HEK293 (cell line): ENCODE data around the gene TSGA10IP.

Source experiments
- CTCF ChIA-PET: fragments of 350-600 bp; formaldehyde crosslinking; extraction: SDS; loops from one replicate; lab custom pipeline; 2021; ENCODE audit warnings: antibody characterized with exemption; lab: Yijun Ruan, JAX
- POLR2A ChIA-PET: fragments of 300-600 bp; formaldehyde crosslinking; extraction: SDS; loops from one replicate; lab custom pipeline; 2020; ENCODE audit warnings: antibody characterized with exemption, inconsistent platforms; lab: Yijun Ruan, JAX
- H3K27ac ChIP-seq: fragments of 200-500 bp; sonication (Bioruptor generic); 2 replicates; pipeline ENCODE4 v1.5.1; 2014; ENCODE audit warnings: low read depth, low read length, control low read depth, inconsistent platforms; ENCODE audit errors: extremely low read depth
- H3K36me3 ChIP-seq, 2 experiments: fragments of 200-500 bp in 1 of 2; sonication (Bioruptor generic) in 1 of 2; 1 replicate in 1 of 2; 2 replicates in 1 of 2; pipeline ENCODE4 v1.5.1; 2014 to 2017; ENCODE audit warnings: inconsistent platforms in 2 of 2, low read length in 2 of 2; ENCODE audit not compliant: control insufficient read depth in 2 of 2, insufficient read depth in 1 of 2
- H3K4me1 ChIP-seq: fragments of 200-500 bp; sonication (Bioruptor generic); 2 replicates; pipeline ENCODE4 v1.5.1; 2014; ENCODE audit warnings: mild to moderate bottlenecking, low read length, inconsistent platforms; ENCODE audit not compliant: control insufficient read depth, insufficient read depth
- H3K4me3 ChIP-seq: 2 replicates; pipeline ENCODE4 v1.5.1; 2011; ENCODE audit warnings: low read depth, mild to moderate bottlenecking, control low read depth, low read length, moderate library complexity
- H3K9me3 ChIP-seq: fragments of 200-500 bp; sonication (Bioruptor generic); 2 replicates; pipeline ENCODE4 v1.5.1; 2014; ENCODE audit warnings: low read depth, low read length, inconsistent platforms; ENCODE audit not compliant: control insufficient read depth, insufficient read depth
- GFI1B ChIP-seq: fragments of 450-650 bp; formaldehyde crosslinking; IDR thresholded peaks from 2 replicates; pipeline ENCODE4 v1.5.1; 2016; ENCODE audit warnings: missing biosample characterization, missing genetic modification characterization
- HOXC10 ChIP-seq: sonication (generic); formaldehyde crosslinking; IDR thresholded peaks from 2 replicates; pipeline ENCODE4 v1.8.1; 2023; ENCODE audit warnings: mild to moderate bottlenecking, missing genetic modification reagents
- HOXD13 ChIP-seq: sonication (generic); formaldehyde crosslinking; IDR thresholded peaks from 2 replicates; pipeline ENCODE4 v1.8.0; 2022; ENCODE audit warnings: missing genetic modification reagents, borderline replicate concordance
- KLF1 ChIP-seq: fragments of 450-650 bp; formaldehyde crosslinking; IDR thresholded peaks from 2 replicates; pipeline ENCODE4 v1.5.1; 2016; ENCODE audit warnings: missing biosample characterization, missing genetic modification characterization
- KLF7 ChIP-seq: fragments of 450-650 bp; formaldehyde crosslinking; IDR thresholded peaks from 2 replicates; pipeline ENCODE4 v1.5.1; 2016; ENCODE audit warnings: missing biosample characterization, missing genetic modification characterization, borderline replicate concordance
- PRDM4 ChIP-seq: fragments of 450-650 bp; formaldehyde crosslinking; IDR thresholded peaks from 2 replicates; pipeline ENCODE4 v1.5.1; 2017; ENCODE audit warnings: missing biosample characterization, missing genetic modification characterization
- YY1 ChIP-seq: fragments of 450-650 bp; formaldehyde crosslinking; IDR thresholded peaks from 2 replicates; pipeline ENCODE4 v1.5.1; 2018; ENCODE audit warnings: missing biosample characterization, missing genetic modification characterization
- ZBTB17 ChIP-seq: fragments of 450-650 bp; formaldehyde crosslinking; IDR thresholded peaks from 2 replicates; pipeline ENCODE4 v1.5.1; 2016; ENCODE audit warnings: missing biosample characterization, missing genetic modification characterization
- ZFP3 ChIP-seq: fragments of 450-650 bp; formaldehyde crosslinking; IDR thresholded peaks from 2 replicates; pipeline ENCODE4 v1.5.1; 2016; ENCODE audit warnings: low read depth, missing biosample characterization, missing genetic modification characterization
- ZFP41 ChIP-seq: fragments of 450-650 bp; formaldehyde crosslinking; IDR thresholded peaks from 2 replicates; pipeline ENCODE4 v1.5.1; 2016; ENCODE audit warnings: missing biosample characterization, missing genetic modification characterization, borderline replicate concordance
- ZNF157 ChIP-seq: fragments of 450-650 bp; formaldehyde crosslinking; IDR thresholded peaks from 2 replicates; pipeline ENCODE4 v1.5.1; 2016; ENCODE audit warnings: missing biosample characterization, missing genetic modification characterization
- ZNF19 ChIP-seq: fragments of 450-650 bp; formaldehyde crosslinking; IDR thresholded peaks from 2 replicates; pipeline ENCODE4; 2016; ENCODE audit warnings: missing biosample characterization, missing genetic modification characterization, low read depth
- ZNF239 ChIP-seq: fragments of 450-650 bp; formaldehyde crosslinking; IDR thresholded peaks from 2 replicates; pipeline ENCODE4 v1.5.1; 2016; ENCODE audit warnings: missing biosample characterization, missing genetic modification characterization
- ZNF501 ChIP-seq: fragments of 450-650 bp; formaldehyde crosslinking; IDR thresholded peaks from 2 replicates; pipeline ENCODE4 v1.5.1; 2016; ENCODE audit warnings: missing biosample characterization, missing genetic modification characterization
- ZNF514 ChIP-seq: fragments of 450-650 bp; formaldehyde crosslinking; IDR thresholded peaks from 2 replicates; pipeline ENCODE4 v1.5.1; 2016; ENCODE audit warnings: missing biosample characterization, missing genetic modification characterization
- ZNF529 ChIP-seq: fragments of 450-650 bp; formaldehyde crosslinking; IDR thresholded peaks from 2 replicates; pipeline ENCODE4 v1.5.1; 2017; ENCODE audit warnings: missing genetic modification characterization, missing biosample characterization; ENCODE audit not compliant: insufficient replicate concordance
- ZNF585B ChIP-seq: fragments of 450-650 bp; formaldehyde crosslinking; IDR thresholded peaks from 2 replicates; pipeline ENCODE4 v1.5.1; 2016; ENCODE audit warnings: missing biosample characterization, missing genetic modification characterization
- ZNF621 ChIP-seq: fragments of 450-650 bp; formaldehyde crosslinking; IDR thresholded peaks from 2 replicates; pipeline ENCODE4 v1.5.1; 2017; ENCODE audit warnings: missing biosample characterization, missing genetic modification characterization
- ZNF624 ChIP-seq: fragments of 450-650 bp; formaldehyde crosslinking; IDR thresholded peaks from 2 replicates; pipeline ENCODE4 v1.5.1; 2017; ENCODE audit warnings: missing biosample characterization, missing genetic modification characterization
- ZNF837 ChIP-seq: fragments of 450-650 bp; formaldehyde crosslinking; IDR thresholded peaks from 2 replicates; pipeline ENCODE4 v1.5.1; 2016; ENCODE audit warnings: missing biosample characterization, missing genetic modification characterization
- TF ChIP-seq, protein P1 (sequence below): fragments of 450-650 bp; formaldehyde crosslinking; IDR thresholded peaks from 2 replicates; pipeline ENCODE4 v1.5.1; 2016; ENCODE audit warnings: missing biosample characterization, missing genetic modification characterization, borderline replicate concordance
- TF ChIP-seq, protein P2 (sequence below): fragments of 450-650 bp; formaldehyde crosslinking; IDR thresholded peaks from 2 replicates; pipeline ENCODE4 v1.5.0; 2017; ENCODE audit warnings: missing biosample characterization, missing genetic modification characterization, borderline replicate concordance

TSGA10IP gene

DNA sequence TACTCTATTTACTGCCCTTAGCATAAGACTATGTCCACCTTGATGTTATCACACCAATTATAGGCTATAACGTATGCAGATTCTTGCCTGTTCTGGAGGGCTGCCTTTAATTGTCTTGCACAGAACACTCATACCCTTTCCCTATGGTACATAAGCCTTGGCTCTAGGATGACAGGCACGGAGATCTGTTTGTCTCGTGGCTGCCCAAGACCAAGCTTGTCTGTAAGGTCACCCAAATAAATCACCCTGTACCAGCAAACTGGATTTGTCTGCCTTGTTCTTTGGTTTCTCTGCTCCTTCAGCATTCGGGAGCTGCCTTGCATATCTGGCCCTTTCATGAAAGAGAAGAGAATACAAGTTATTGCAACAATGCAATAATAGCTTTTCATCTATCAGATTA lies 7.5 kb upstream of the TSGA10IP start:
- Histone ChIP-seq H3K4me1 (no peaks in the 10 kb centered on the region), H3K36me3 (no peaks in the 10 kb centered on the region), H3K27ac (no peak overlapping the region), H3K4me3 (no peak overlapping the region), H3K9me3 (no peaks in the 10 kb centered on the region)
- ChIA-PET POLR2A (interaction anchor here (1.5 kb wide), 1 partner anchor 49 kb away, joined by 4 read pairs; the partner anchor contains the start of gene FIBP), CTCF (interaction anchor here (0.9 to 1.1 kb wide), 2 partner anchors 50 to 53 kb away, joined by 4 to 7 read pairs; no protein-coding TSS in a partner anchor)
- no peak for TF ChIP-seq HOXD13
- no peak for TF ChIP-seq ZNF239 (tag by site-specific recombination)
- no peak for TF ChIP-seq ZNF19 (tag by site-specific recombination)

DNA sequence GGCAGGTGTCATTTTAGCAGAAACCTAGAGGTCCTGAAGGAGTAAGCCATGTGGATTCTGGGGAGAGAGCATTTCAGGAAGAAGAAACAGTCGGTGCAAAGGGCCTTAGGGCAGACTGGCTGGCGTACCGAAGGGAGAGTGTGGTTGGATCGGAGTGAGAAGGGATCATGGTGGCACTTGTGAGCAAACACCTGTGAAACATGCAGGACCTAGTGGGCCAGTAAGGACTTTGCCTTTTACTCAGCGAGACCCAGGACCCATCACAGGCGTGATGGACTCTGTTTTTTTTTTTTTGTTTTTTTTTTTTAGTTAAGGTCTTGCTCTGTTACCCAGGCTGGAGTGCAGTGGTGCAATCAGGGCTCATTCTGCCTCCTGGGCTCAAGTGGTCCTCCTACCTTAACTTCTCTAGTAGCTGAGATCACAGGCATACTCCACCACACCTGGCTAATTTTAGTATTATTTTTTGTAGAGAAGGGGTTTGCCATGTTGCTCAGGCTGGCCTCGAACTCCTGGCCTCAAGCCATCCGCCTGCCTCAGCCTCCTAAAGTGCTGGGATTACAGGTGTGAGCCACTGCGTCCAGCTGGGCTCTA lies 3.5 kb upstream of the TSGA10IP start:
- POLR2A ChIA-PET, result no interaction called here
- no peak overlapping the region for H3K4me3 ChIP-seq
- TF ChIP-seq ZNF157 (tag by site-specific recombination) (no peak), ZFP41 (tag by site-specific recombination) (no peak), GFI1B (tag by site-specific recombination) (no peak), ZNF837 (tag by site-specific recombination) (no peak), ZBTB17 (no peak), ZNF621 (tag by site-specific recombination) (no peak), ZNF529 (tag by site-specific recombination) (no peak), YY1 (tag by site-specific recombination) (no peak), ZFP3 (tag by site-specific recombination) (no peak), ZNF514 (tag by site-specific recombination) (no peak), KLF1 (tag by site-specific recombination) (no peak), ZNF585B (tag by site-specific recombination) (no peak), KLF7 (tag by site-specific recombination) (no peak)
- TF ChIP-seq, protein P1, sequence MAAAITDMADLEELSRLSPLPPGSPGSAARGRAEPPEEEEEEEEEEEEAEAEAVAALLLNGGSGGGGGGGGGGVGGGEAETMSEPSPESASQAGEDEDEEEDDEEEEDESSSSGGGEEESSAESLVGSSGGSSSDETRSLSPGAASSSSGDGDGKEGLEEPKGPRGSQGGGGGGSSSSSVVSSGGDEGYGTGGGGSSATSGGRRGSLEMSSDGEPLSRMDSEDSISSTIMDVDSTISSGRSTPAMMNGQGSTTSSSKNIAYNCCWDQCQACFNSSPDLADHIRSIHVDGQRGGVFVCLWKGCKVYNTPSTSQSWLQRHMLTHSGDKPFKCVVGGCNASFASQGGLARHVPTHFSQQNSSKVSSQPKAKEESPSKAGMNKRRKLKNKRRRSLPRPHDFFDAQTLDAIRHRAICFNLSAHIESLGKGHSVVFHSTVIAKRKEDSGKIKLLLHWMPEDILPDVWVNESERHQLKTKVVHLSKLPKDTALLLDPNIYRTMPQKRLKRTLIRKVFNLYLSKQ (tag by site-specific recombination), result no peak
- TF ChIP-seq, protein P2, sequence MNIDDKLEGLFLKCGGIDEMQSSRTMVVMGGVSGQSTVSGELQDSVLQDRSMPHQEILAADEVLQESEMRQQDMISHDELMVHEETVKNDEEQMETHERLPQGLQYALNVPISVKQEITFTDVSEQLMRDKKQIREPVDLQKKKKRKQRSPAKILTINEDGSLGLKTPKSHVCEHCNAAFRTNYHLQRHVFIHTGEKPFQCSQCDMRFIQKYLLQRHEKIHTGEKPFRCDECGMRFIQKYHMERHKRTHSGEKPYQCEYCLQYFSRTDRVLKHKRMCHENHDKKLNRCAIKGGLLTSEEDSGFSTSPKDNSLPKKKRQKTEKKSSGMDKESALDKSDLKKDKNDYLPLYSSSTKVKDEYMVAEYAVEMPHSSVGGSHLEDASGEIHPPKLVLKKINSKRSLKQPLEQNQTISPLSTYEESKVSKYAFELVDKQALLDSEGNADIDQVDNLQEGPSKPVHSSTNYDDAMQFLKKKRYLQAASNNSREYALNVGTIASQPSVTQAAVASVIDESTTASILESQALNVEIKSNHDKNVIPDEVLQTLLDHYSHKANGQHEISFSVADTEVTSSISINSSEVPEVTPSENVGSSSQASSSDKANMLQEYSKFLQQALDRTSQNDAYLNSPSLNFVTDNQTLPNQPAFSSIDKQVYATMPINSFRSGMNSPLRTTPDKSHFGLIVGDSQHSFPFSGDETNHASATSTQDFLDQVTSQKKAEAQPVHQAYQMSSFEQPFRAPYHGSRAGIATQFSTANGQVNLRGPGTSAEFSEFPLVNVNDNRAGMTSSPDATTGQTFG, result no peak
- TF ChIP-seq, all 188 proteins: peak for 0
- H3K36me3 ChIP-seq, result no peaks in the 10 kb centered on the region
- CTCF ChIA-PET, result interaction anchor here (0.7 to 1.1 kb wide), 3 partner anchors 13 to 51 kb away, joined by 3 to 4 read pairs (median 3); partner anchors contain the start of gene CCDC85B
- H3K4me1 ChIP-seq, result no peaks in the 10 kb centered on the region
- no peaks in the 10 kb centered on the region for H3K9me3 ChIP-seq
- no peak overlapping the region for H3K27ac ChIP-seq

DNA sequence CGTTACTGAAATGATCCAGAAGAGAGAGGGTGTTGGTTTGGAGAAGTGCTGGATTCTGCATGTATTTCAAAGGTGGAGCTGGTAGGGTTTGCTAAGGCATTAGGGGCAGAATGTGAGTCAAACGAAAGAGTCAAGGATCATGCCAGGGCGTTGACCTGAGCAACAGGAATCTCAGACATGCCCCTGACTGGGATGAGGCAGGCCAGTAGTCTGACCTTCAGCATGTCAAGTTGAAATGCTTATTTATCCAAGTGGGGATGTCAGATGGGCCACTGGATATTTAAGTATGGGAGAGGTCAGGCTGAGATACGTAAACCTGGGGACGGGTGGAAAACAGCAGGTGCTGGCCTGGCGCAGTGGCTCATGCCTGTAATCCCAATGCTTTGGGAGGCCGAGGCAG lies 2.7 kb upstream of the TSGA10IP start:
- Histone ChIP-seq H3K9me3 (no peaks in the 10 kb centered on the region), H3K27ac (no peak overlapping the region), H3K4me1 (no peaks in the 10 kb centered on the region), H3K4me3 (no peak overlapping the region), H3K36me3 (no peaks in the 10 kb centered on the region)
- no peak for TF ChIP-seq HOXC10 (CRISPR knock-in tag)
- TF ChIP-seq ZNF624 (tag by site-specific recombination), result no peak
- TF ChIP-seq ZNF501 (tag by site-specific recombination), result no peak
- no peak for TF ChIP-seq PRDM4 (tag by site-specific recombination)
- CTCF ChIA-PET, result interaction anchor here (0.7 to 1.2 kb wide), 4 partner anchors 12 to 58 kb away, joined by 3 to 4 read pairs (median 3); partner anchors contain the start of gene CCDC85B
- POLR2A ChIA-PET, result interaction anchor here (0.6 kb wide), 1 partner anchor 81 kb away, joined by 4 read pairs; no protein-coding TSS in a partner anchor
